ENCODE measurements around the gene DZIP1.

- no peak for TF ChIP-seq POLR2A (IDR thresholded peaks at IDR 0.05)
- TF ChIP-seq CTCF (IDR thresholded peaks at IDR 0.05), result no peak
Measured at GRCh38 chr13:95547531-95548167, 96.9 kb downstream of the DZIP1 start.
